ENCODE data around the gene ADGRD2. TPM values are rescaled to one million over a fixed set of nuclear protein-coding genes. Genes with fewer than 3 reads are reported as not detected.

The ADGRD2 gene
- total RNA-seq (not detected), polyA plus RNA-seq (not detected)

DNA sequence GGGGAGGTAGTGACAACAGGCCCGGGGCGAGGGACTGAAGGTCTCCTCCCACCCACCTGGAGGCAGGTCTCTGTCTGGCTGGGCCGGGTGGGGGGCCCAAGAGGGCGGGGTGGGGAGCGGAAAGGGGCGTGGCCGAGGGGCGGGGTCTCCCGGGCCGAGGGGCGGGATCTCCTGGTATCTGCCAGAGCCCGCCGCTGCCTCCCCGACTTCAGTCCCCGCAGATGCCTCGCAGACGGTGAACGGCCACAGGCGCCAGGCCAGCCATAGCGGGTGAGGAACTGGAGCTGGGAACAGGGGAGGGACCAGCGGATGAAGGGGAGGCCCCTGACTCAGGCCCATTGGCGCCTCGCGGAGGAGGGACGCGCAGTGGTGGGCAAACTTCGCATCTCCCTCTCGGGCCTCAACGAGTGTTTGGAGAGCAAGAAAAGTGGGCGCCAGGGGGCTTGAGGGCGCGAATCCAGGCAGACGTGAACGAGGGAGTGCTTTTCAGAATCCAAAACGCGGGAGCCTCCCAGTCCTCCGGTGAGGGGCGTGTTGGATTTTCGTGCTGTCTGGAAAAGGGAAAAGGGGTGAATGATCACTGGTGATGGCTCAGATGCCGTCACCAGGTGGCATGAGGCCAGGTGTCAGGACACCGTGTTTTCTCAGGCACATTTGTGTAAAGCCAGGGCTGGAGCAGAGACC is at the start of gene ADGRD2:
TSS of gene ADGRD2 (plus strand) at position 211 of the 684 bp plus-strand sequence. CDS start 1,216 bp downstream, outside the sequence.
- 10% methylated on average over 41 of the region's 41 CpGs for WGBS
- Histone ChIP-seq H3K27me3 (ENCODE audit: control insufficient read depth in 4 of 4, insufficient read depth in 4 of 4, low read length in 3 of 4) (peaks cover 2 to 11% (median 8%) of the 10 kb centered on the region in 4 donors), H3K4me1 (ENCODE audit: control insufficient read depth in 4 of 4, insufficient read depth in 4 of 4, low read length in 3 of 4) (peaks cover 3 to 8% (median 5%) of the 10 kb centered on the region in 4 donors), H3K9ac (ENCODE audit: low read depth in 1 of 2, low read length in 2 of 2) (no peak within 1 kb of the TSS), H3K9me3 (ENCODE audit: control insufficient read depth in 4 of 4, low read length in 3 of 4) (no peaks in the 10 kb centered on the region), H3K4me3 (ENCODE audit: low read depth in 1 of 3, low read length in 3 of 3) (no peak within 1 kb of the TSS), H3K36me3 (ENCODE audit: control insufficient read depth in 4 of 4, insufficient read depth in 3 of 4, low read depth in 1 of 4, low read length in 3 of 4) (no peaks in the 10 kb centered on the region), H3K27ac (ENCODE audit: low read depth in 1 of 2, low read length in 2 of 2) (no peak within 1 kb of the TSS)
- no peak for DNase-seq (ENCODE audit: low spot score)
- TF ChIP-seq EGR1 (IDR thresholded peaks at IDR 0.05; ENCODE audit: low read depth in 2 of 2) (no peak), RAD21 (IDR thresholded peaks at IDR 0.05) (no peak), FOXA2 (IDR thresholded peaks at IDR 0.05) (no peak), MAX (IDR thresholded peaks at IDR 0.05) (no peak), YY1 (IDR thresholded peaks at IDR 0.05) (no peak), CTCF (IDR thresholded peaks at IDR 0.05; ENCODE audit: low read depth, low read length, missing input control) (no peak), HNF4G (IDR thresholded peaks at IDR 0.05) (no peak), TAF1 (conservative IDR thresholded peaks at IDR 0.05) (no peak), GABPA (IDR thresholded peaks at IDR 0.05 in 1 of 2, conservative IDR thresholded peaks at IDR 0.05 in 1 of 2) (no peak), SP1 (IDR thresholded peaks at IDR 0.05) (no peak), NR2F2 (IDR thresholded peaks at IDR 0.05) (no peak)
- TF ChIP-seq, protein P1, sequence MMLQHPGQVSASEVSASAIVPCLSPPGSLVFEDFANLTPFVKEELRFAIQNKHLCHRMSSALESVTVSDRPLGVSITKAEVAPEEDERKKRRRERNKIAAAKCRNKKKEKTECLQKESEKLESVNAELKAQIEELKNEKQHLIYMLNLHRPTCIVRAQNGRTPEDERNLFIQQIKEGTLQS (IDR thresholded peaks at IDR 0.05) = no peak
- TF ChIP-seq, protein P2, sequence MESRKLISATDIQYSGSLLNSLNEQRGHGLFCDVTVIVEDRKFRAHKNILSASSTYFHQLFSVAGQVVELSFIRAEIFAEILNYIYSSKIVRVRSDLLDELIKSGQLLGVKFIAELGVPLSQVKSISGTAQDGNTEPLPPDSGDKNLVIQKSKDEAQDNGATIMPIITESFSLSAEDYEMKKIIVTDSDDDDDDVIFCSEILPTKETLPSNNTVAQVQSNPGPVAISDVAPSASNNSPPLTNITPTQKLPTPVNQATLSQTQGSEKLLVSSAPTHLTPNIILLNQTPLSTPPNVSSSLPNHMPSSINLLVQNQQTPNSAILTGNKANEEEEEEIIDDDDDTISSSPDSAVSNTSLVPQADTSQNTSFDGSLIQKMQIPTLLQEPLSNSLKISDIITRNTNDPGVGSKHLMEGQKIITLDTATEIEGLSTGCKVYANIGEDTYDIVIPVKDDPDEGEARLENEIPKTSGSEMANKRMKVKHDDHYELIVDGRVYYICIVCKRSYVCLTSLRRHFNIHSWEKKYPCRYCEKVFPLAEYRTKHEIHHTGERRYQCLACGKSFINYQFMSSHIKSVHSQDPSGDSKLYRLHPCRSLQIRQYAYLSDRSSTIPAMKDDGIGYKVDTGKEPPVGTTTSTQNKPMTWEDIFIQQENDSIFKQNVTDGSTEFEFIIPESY (IDR thresholded peaks at IDR 0.05) = no peak
- TF ChIP-seq, protein P3, sequence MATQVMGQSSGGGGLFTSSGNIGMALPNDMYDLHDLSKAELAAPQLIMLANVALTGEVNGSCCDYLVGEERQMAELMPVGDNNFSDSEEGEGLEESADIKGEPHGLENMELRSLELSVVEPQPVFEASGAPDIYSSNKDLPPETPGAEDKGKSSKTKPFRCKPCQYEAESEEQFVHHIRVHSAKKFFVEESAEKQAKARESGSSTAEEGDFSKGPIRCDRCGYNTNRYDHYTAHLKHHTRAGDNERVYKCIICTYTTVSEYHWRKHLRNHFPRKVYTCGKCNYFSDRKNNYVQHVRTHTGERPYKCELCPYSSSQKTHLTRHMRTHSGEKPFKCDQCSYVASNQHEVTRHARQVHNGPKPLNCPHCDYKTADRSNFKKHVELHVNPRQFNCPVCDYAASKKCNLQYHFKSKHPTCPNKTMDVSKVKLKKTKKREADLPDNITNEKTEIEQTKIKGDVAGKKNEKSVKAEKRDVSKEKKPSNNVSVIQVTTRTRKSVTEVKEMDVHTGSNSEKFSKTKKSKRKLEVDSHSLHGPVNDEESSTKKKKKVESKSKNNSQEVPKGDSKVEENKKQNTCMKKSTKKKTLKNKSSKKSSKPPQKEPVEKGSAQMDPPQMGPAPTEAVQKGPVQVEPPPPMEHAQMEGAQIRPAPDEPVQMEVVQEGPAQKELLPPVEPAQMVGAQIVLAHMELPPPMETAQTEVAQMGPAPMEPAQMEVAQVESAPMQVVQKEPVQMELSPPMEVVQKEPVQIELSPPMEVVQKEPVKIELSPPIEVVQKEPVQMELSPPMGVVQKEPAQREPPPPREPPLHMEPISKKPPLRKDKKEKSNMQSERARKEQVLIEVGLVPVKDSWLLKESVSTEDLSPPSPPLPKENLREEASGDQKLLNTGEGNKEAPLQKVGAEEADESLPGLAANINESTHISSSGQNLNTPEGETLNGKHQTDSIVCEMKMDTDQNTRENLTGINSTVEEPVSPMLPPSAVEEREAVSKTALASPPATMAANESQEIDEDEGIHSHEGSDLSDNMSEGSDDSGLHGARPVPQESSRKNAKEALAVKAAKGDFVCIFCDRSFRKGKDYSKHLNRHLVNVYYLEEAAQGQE (IDR thresholded peaks at IDR 0.05) = no peak

- WGBS = 98% methylated on average over 4 of the region's 4 CpGs
- peaks cover 0 to 3% (median under 1%) of the 10 kb centered on the region in 4 donors for H3K4me1 ChIP-seq (ENCODE audit: control insufficient read depth in 4 of 4, insufficient read depth in 4 of 4, low read length in 3 of 4)
- DNase-seq (ENCODE audit: low spot score) = no peak
- no peak overlapping the region for H3K4me3 ChIP-seq (ENCODE audit: low read depth in 1 of 3, low read length in 3 of 3)
- peaks cover 8 to 40% (median 32%) of the 10 kb centered on the region in 4 donors for H3K36me3 ChIP-seq (ENCODE audit: control insufficient read depth in 4 of 4, insufficient read depth in 3 of 4, low read depth in 1 of 4, low read length in 3 of 4)
- H3K27ac ChIP-seq (ENCODE audit: low read depth in 1 of 2, low read length in 2 of 2) = no peak overlapping the region
- no peaks in the 10 kb centered on the region for H3K27me3 ChIP-seq (ENCODE audit: control insufficient read depth in 4 of 4, insufficient read depth in 4 of 4, low read length in 3 of 4)
- no peaks in the 10 kb centered on the region for H3K9me3 ChIP-seq (ENCODE audit: control insufficient read depth in 4 of 4, low read length in 3 of 4)
- H3K9ac ChIP-seq (ENCODE audit: low read depth in 1 of 2, low read length in 2 of 2) = no peak overlapping the region
- TF ChIP-seq TAF1 (conservative IDR thresholded peaks at IDR 0.05) (no peak), YY1 (IDR thresholded peaks at IDR 0.05) (no peak), EGR1 (IDR thresholded peaks at IDR 0.05; ENCODE audit: low read depth in 2 of 2) (no peak), RXRA (IDR thresholded peaks at IDR 0.05) (no peak), CTCF (IDR thresholded peaks at IDR 0.05; ENCODE audit: low read depth, low read length, missing input control) (no peak), SP1 (IDR thresholded peaks at IDR 0.05) (no peak), FOXA1 (IDR thresholded peaks at IDR 0.05) (no peak)
- TF ChIP-seq, protein P2 (IDR thresholded peaks at IDR 0.05) = no peak
These were observed 47.0 kb upstream of the ADGRD2 start for GRCh38 chr9:124403246-124403645.
